HG03469 (cell line): ENCODE data around the gene ADAM10.
"Not testable (repeated sequence)": the region's sequence is repeated elsewhere in the genome, so short reads cannot be mapped to it uniquely, and the experiment has no call there.

Source experiments
- ATAC-seq: cut with Tn5 transposase; IDR thresholded peaks from one replicate; pipeline ENCODE4 v1.9.1; 2021; ENCODE audit warnings: mild to moderate bottlenecking, moderate library complexity, moderate number of reproducible peaks; ENCODE audit not compliant: unreplicated experiment

The ADAM10 gene

GRCh38 chr15:58611731-58612676 lies 137.5 kb downstream of the ADAM10 start:
- ATAC-seq = no peak

- ATAC-seq = no peak
Measured at GRCh38 chr15:58608711-58609110, 140.8 kb downstream of the ADAM10 start.

GRCh38 chr15:58608129-58608590 lies 141.3 kb downstream of the ADAM10 start:
- ATAC-seq = no peak

- no peak for ATAC-seq
Measured at GRCh38 chr15:58606577-58607080, 142.9 kb downstream of the ADAM10 start.

GRCh38 chr15:58605931-58606530 lies 143.5 kb downstream of the ADAM10 start:
- ATAC-seq = no peak

GRCh38 chr15:58604455-58604923 lies 145.0 kb downstream of the ADAM10 start:
- ATAC-seq = no peak

GRCh38 chr15:58603927-58604326 lies 145.6 kb downstream of the ADAM10 start:
- not testable (repeated sequence) for ATAC-seq

- no peak for ATAC-seq
Measured at GRCh38 chr15:58602823-58603222, 146.7 kb downstream of the ADAM10 start.

- no peak for ATAC-seq
Measured at GRCh38 chr15:58598829-58599210, 150.7 kb downstream of the ADAM10 start.

- no peak for ATAC-seq
Measured at GRCh38 chr15:58597943-58598828, 151.3 kb downstream of the ADAM10 start.

GRCh38 chr15:58595516-58596263 lies 153.8 kb downstream of the ADAM10 start:
- no peak for ATAC-seq

- ATAC-seq = no peak
Measured at GRCh38 chr15:58594898-58595297, 154.6 kb downstream of the ADAM10 start.

- ATAC-seq = no peak
Measured at GRCh38 chr15:58593870-58594269, 155.6 kb downstream of the ADAM10 start.

GRCh38 chr15:58590926-58591325 lies 158.6 kb downstream of the ADAM10 start:
- no peak for ATAC-seq

GRCh38 chr15:58590236-58590635 lies 159.3 kb downstream of the ADAM10 start:
- no peak for ATAC-seq

GRCh38 chr15:58589047-58589446 lies 160.5 kb downstream of the ADAM10 start:
- no peak for ATAC-seq

- no peak for ATAC-seq
Measured at GRCh38 chr15:58588096-58588495, 161.4 kb downstream of the ADAM10 start.

GRCh38 chr15:58587486-58587885 lies 162.0 kb downstream of the ADAM10 start:
- ATAC-seq = no peak

GRCh38 chr15:58585693-58586443 lies 163.6 kb downstream of the ADAM10 start:
- ATAC-seq = no peak
